Right lung (tissue), 5 donors: ENCODE data around the gene KCNN3. TPM values are rescaled to one million over a fixed set of nuclear protein-coding genes. Genes with fewer than 3 reads are reported as not detected.

Experiments
- DNase-seq, 2 donors: peaks; one replicate each; pipeline ENCODE4 v3.0.0-alpha.2; 2013
- polyA plus RNA-seq, 5 donors: library from polyadenylated mRNA; unstranded; fragments of 120-200 nt; gene quantifications; one replicate each; pipeline versions ENCODE4 v1.2.1 to v1.2.3, GENCODE V29; 2013; ENCODE audit warnings: inconsistent platforms in 1 of 5, low replicate concordance in 1 of 5; ENCODE audit not compliant: insufficient read length in 5 of 5, insufficient read depth in 1 of 5

The KCNN3 gene
- polyA plus RNA-seq, 5 donors = 1.8 to 3.2 (median 2.3) TPM

DNA sequence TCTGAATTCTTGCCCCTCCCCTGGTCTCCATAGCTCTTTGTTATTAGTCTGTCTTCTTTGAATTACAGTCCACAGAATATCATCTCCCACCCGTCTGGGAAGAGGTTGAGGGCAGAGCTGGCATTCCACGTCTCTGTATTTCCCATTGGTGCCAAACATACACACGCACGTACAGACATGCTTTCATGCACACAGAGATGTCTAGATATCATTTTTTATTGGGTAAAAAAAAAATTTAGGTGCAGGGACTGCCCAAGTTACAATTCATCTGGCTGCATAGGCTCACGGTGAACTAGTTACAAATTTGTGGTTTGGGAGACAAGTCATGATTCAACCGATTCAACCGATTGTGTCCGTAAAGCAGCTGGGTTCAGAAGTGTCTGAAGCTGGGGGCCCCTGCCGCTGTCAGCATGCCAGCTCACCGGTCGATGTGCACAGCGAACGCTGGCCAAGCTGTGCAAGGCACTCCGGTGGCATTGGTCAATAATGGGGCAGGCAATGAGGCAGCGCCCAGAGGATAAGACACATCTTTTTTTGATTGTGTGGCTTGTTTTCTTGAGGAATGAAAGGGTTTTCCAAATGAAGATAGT is 73.7 kb downstream of the KCNN3 start:
- no peak for DNase-seq

DNA sequence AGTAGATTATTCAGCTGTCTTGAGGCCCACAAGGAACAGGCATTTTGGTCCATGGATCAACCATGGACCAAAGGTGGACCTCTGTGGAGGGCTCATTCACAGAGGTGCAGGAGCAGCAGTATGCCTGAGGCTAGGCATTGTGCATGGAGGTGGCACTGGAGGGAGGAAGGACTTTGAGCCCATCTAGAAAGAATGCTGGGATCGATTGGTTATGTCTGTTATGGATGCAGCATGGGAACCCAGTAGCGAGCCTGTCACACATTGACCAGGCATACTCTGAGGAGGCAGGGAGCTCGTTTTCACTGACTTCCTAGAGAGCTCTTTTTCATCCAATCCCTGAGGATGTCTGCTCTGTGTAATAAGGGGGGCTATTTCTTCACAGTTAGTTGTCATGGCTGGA is 75.5 kb downstream of the KCNN3 start:
- no peak for DNase-seq

DNA sequence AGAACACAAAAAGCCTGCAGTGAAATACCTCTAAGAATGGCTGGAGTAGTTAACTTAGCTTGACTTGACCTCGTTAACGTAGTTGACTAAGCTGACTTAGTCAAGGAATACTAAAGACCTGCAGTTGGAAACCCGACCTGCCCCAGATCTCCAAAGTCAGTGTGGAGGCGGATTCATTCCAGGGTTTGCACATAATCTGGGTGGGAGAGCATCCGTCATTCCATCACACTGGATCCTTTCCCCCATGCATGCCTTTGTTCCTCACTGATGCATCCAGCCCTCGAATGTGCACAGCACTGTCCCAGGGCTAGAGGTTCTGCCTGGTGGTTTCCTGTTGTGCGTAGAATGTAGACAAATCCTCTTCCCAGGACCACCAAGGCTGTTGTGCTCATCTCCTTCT is 76.4 kb downstream of the KCNN3 start:
- DNase-seq = no peak

DNA sequence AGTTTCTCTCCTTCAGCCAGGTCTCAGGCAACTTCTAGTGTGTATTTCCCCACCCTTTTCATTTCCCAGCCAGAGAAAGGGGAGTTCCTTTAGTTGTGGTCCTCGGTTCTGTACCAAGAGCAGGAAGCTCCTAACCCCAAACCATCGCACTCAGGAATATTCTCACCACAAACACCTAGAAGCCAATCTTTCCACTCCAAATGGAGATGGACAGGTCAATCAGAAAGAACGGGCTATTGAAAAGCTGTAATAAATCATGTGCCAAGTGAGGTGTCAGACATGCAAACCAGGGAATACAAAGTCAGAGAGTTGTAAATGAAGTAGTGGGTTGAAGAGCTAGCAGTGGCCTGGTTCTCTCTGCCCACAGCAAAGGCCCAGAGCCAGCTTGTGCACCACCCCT is 77.2 kb downstream of the KCNN3 start:
- DNase-seq = no peak

DNA sequence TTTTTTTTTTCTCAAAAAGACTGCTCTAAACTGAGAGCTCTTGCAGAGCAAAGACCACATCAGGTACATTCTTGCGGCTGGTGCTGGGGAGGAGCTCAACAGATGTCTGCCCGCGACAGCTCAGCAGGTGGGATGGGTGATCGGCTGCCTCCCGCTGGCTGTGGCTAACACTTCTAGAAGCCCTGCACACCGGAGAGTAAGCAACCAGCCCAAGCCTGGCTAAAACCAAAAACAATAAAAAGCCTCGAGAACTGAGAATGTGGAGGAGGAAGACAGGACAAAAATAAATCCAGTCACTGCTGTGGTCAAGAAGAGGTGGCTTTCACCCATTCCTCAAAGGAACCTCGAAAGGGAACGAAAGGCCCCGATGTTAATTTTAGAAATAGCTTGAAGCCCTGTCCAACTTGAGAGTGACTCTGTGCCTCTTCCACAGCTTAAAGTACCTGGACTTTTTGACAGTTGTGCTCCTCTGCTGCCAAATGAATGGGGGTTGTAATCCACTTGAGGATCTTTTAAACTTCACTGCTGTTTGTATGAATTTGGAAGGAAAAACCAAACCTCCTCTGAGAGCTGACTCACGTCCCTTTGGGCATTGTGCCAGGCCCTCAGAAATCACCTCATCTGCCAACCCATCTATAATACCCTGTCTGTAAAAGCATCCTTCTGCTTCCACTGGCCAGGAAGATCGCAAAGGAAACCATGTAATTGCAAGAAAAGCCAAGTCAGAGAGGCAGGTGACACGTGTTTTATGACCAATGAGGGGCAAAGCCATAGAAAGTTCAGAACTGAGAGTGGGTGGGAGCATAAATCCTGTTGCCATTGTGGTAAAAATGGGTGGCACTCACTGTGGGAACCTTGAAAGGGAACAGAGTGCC is 78.6 kb downstream of the KCNN3 start:
- no peak for DNase-seq

DNA sequence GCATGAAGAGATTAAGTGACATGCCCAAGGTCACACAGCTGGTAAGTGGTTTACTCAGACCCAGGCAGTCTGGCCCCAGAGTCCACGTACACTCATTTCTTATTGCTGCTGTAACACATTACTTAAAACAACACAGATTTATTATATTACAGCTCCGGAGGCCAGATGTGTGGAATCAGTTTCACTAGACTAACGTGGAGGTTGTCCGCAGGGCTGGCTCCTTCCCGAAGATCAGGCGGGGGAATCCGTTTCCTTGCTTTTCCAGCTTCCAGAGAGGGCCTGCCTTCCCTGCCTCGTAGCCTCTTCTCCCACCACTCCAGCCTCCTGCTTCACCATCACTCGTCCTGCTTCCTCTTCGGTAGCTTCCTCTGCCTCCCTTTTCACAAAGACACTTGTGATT is 81.2 kb downstream of the KCNN3 start:
- no peak for DNase-seq

DNA sequence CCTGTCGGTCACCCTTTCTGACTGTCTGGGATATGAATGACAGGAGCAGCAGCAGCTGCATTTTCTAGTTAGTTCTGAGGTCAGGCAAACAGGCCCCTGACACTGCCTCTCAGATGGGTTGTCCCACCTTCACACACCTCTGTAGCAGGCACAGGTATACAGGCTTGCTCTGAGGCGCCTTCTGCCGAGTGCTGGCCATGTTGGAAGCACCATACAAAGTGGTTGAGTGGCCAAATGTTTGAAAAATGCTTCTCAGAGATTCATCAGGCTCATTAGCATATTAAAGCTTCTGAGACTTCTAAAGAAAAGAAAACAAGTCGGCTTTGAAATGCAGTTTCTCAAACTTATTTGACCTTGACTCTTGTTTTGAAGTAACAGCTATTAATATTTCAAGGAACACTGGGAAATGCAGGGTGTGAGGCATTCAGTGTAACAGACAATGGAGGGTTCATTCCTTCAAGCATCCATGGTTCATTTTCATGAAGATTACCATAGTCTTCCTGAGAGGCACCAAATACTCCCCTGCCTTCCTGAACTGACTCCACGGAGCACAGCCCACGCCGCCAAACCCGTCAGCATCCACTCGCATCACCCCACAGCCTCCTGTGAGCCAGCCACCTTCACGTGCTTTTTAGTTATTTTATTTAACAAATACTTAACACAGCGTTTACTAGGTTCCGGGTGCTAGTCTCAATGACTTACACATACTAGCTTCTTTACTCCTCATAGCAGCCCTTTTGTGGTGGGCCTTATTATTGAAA is 81.8 kb downstream of the KCNN3 start:
- no peak for DNase-seq

DNA sequence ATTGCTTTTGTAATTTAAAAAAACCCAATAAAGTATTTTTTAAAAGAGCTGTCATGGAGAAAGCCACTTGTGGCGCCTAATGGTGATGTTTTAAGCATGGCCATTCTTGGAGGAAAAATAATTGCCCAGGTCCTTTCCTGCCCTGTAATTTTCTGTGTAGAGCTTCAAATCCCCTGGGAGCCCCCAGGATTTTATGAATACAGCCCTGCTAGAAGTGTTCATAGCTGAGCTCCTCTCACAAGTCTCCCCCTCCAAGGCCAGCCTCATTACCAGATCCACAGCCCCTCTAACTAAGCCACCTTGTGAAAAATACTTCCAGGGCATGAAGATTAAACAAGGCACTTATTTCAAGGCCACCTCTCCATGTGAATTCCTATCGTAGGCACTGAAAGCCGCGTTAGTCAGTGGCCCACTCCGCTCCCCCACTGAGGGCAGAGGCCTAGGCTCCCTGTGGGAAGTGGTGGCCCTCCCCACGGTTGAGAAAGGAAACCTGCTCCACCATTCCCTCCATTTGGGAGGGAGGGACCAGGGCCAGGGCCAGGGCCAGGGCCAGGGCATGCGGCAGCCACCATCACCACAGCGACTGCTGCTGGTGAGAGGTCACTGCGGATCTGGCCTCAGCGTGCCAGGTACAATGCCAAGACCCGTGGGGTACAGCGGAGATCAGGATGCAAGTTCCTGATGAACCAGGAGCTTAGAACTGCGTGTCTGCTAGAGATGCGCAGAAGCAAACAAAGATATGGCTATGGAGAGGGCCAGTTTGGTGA is 83.1 kb downstream of the KCNN3 start:
- no peak for DNase-seq

DNA sequence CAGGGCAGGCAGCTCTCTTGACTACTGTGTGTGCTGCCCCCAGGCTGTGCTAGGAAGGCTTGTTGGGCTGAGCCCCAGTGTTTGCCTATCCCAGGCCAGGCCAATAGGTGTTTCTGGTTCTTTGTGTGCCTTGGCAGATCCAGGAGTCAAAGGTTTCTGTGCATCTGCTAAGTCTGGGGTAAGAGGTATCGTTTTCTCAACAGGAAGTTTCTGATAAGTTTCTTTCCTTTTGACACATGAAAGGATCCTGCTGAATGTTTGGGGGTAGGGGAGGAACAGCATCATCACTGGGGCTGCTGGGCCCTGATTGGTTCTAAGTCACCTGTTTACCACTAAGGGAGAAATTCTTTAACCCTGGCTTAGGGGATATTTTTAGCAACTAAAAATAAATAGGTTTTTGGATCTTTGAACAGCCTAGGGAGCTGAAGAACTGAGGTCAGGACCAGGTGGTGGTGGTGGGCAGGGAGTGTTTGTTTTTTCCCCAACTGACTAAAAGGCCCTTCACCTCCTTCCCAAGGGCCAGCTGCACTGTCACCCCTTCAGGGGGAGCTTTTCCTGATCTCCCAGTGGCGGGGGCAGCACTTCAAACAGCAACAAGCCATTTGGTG is 85.1 kb downstream of the KCNN3 start:
- no peak for DNase-seq

DNA sequence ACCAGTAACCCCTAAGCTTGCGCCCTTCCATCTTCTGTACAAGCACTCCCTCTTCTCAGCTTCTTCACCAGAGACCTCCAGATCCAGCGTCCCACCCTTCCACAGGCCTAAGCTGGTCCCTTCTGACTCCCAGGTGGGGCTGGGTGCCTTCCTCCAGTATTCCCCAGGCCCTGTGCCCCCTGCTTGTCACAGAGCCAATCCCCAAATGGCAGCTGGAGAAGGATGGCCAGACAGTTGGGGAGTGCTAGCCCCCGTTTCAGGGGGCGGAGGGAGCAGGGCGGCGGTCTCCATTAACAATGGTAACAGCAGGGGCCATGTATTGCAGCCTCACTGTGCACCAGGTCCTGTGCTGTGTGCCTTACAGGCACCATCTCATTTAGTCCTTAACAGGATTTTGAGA is 85.7 kb downstream of the KCNN3 start:
- no peak for DNase-seq

DNA sequence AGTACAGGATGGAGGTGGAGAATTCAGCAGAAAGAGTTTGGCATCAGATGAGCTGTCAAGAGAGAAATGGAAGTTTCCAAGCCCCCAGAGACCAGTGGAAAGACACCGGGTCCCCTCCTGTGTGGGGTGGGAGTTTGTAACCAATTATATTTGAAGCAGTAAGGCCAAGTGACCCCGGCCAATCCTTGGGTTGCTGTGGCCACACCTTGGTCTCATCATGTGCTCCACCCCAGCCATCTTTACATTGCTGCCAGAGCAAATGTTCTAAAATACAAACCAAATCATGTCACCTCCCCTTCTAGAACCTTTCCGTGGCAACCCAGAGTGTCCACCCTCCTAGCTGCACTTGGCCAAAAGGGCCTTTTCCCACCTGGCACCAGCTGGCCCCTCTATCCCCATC is 86.1 kb downstream of the KCNN3 start:
- DNase-seq = no peak

DNA sequence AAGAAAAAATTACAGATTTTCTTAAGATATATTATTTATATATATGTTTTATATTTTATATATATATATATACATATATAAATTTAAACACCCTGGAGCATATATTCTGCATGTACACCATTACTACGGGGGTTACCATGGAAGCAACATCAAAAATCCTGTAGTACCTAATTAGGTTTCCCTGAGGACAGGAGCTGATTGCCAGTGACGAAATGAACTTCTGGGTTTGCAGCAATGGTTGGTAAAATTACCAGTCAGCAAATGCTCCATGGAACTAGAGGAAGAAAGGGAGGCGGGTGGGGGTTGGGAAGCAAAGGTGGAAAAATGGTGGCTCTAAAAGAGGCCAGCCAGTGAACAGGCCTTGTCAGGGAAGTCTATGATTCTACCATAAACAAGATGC is 89.5 kb downstream of the KCNN3 start:
- no peak for DNase-seq

DNA sequence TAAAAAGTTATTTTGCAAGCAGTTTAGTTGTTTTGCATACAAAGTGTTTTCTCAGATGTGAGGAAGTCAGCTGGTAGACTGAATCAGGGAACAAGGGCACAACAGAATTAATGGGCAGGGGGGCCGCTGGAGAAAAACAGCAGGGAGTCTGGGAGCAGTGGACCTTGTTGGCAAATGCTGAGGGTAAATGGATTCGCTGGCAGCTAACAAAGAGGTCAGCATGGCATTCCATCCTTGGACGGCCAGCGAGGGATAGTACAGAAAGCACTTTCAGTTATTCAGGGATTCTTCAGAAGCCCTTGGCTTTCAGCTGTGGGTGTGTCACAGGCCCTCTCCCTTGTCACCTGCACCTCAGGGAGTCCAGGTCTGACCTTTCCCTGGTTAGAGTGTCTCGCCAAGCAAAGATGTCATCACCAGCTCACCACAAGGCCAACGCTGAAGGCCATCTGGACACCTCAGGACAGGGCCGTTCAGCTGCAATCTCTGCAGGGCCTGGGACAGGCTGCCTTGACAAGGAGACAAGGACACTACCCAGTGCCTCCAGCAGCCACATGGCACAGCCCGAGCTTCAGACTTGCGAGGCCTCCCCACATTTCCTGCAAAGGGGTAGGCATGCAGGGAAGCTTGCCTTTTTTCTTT is 90.4 kb downstream of the KCNN3 start:
- no peak for DNase-seq

DNA sequence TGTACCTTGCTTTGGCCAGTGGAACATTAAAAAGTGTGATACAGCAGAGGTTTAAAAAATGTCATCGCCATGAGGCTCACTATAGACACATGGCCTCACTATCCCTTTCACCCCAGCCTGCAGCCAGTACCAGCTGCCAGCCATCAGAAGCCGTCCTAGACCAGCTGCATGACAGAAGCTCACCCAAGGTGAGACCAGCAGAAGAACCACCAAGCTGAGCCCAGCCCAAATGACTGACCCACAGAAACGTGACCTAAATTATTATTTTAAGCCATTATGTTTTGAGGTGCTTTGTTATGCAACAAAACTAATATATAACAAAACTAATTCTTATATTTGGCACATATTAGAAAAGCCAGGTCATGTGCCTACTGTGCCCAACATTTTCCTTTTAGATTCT is 91.1 kb downstream of the KCNN3 start:
- no peak for DNase-seq

DNA sequence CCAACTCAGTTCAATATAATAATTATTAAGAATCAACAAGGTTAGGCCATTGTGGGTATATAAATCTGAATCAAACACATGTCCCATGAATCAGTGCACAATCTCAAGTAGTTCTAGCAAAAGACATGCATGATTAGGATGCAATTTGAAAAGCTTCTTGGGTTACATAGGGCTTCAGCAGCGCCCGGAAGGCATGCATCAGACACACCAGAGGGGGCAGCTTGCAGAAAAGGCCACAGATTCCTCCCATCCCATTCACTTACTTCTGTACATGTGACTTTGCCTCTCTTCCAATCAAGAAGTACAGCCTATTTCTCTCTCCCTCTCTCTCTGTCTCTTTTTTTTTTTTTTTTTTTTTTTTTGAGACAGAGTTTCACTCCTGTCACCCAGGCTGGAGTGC is 91.8 kb downstream of the KCNN3 start:
- DNase-seq = no peak

DNA sequence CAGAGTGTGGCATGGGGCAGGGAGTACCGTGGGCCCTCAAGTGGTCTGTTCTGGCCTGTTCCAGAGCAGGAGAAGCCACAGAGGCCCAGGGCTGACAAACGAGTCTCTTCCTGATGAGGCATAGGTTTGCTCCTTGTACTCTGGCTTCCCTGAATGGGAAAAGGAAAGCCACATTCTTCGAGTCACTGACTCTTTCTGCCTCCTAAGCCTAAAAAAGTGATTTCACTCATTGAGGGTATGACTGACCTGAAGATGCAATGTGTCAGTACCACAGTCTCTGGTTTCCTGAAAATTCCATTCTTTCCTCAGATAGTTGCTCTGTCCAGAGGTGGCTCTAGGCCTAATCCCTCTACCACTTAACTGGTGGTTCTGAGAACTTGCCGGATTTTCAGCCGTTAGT is 92.3 kb downstream of the KCNN3 start:
- DNase-seq = no peak

DNA sequence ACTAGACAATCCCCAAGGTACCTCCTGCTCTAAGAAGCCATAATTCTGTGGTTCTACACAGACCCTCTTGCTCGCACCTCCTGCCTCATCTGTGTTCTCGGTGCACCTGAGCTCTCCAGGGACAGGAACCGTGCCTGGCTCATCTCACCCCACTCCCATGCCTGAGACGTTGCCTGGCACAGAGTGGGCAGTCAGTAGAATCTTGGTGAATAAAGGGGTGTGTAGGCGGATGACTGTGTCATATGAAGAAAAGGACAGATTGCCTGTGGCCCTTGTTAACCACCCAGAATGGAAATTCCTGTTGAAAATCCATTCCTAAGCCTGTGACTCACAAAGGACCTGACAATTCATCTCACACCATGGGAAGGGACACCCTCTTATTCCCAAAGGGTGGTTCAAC is 92.9 kb downstream of the KCNN3 start:
- DNase-seq = no peak

DNA sequence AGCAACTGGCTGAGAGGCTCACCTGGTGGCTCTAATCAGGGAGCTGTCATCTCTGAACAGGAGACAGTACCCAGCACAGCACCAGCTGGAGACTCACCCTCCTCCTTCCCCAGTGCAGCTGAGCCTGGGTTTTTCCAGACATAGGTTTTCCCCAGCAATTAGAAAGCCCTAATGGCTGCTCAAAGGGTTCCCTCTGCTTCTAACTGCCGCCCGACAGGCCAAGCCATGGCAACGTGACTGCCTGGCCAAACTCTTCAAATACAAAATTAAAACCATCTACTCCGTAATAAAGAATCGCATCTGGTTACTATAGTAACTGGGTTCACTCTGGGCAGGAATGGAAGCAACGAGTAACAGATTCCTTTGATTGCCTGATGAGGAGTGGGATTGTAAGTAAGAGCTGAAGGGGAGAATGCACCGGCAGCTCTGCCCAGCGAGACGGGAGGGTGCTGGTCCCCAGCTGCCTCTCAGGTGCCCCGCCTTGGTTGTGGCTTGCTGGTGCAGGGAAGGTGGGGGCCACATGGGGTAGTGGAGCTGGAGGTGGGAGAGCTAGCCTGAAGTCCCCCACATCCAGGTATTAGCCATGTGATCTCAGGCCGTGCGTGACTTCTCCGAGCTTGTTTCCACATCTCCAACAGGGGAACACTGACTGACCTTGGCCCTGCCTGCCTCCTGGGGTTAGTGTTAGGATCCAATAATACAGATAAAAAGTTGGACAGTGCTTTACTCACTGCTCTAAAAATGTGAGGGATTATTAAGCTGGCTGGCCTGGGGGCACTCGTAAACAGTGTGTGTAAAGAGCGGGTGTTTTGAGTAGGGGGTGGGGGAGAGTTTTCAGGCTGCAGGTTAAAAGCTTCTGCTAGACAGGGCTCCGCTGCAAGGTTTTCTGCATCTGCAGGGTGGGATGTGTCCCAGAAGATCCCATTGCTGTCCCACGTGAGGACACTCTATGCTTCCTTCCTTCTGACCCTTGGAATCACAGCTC is 94.2 kb downstream of the KCNN3 start:
- no peak for DNase-seq

DNA sequence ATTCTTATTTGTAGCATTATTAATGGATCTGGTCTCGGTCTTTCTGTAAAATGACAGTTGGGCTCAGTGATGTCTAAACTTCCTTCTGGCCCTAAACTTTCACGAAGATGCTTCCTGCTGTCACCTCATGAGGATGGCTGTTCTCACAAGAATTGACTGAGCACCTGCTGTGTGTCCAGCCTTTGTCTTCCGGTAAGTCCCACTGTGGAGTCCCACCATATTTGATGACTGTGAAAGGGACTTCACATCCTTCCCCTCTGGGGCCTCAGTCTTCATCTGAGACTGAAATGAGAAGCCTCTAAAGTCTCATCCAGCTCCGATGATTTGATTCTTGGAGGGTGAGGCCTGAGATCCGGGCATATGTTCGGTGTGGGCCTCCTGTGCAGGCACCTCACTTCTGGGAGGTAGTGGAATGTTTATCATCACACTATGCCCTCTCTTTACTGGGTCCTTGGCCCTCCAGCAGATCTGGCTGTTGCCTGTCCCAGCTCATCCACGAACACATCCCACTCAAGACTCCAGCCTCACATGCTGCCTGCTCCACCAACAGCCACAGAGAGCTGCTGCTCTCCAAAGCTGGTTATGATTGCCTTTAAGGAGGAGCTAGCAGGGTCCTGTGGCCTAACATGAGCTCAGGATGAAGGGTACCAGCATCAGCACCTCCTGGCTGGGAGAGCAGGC is 95.8 kb downstream of the KCNN3 start:
- no peak for DNase-seq
